B cell (primary cell): ENCODE data around the gene CFAP54. TPM values are rescaled to one million over a fixed set of nuclear protein-coding genes. Genes with fewer than 3 reads are reported as not detected.

Experiments
- ATAC-seq: fragments of 200-7000 bp; cut with Tn5 transposase; one replicate; pipeline ENCODE4 v1.10.0; 2021; ENCODE audit warnings: low read depth, mild to moderate bottlenecking, moderate number of reproducible peaks, moderate library complexity
- CTCF ChIA-PET: fragments of 350-600 bp; sonication (Branson Sonifier 250); formaldehyde crosslinking; loops from one replicate; lab custom pipeline; 2021; ENCODE audit warnings: antibody characterized with exemption, inconsistent platforms; lab: Charles Lee
- POLR2A ChIA-PET: fragments of 350-600 bp; sonication (Branson Sonifier 250); formaldehyde crosslinking; loops from one replicate; lab custom pipeline; 2021; ENCODE audit warnings: antibody characterized with exemption; lab: Charles Lee
- DNase-seq: peaks from one replicate; pipeline ENCODE4 v3.0.0; 2013
- H2AFZ ChIP-seq: 2 replicates; pipeline ENCODE4 v1.6.1; 2012; ENCODE audit warnings: mild to moderate bottlenecking, low read depth, low read length; ENCODE audit not compliant: insufficient read depth, poor library complexity, severe bottlenecking
- H3K27ac ChIP-seq, 2 donors: 1 replicate in 1 of 2; 2 replicates in 1 of 2; pipeline ENCODE4 v1.5.1; 2012 to 2013; ENCODE audit warnings: low read length in 2 of 2, mild to moderate bottlenecking in 2 of 2, moderate library complexity in 1 of 2
- H3K27me3 ChIP-seq, 4 experiments: fragments of 200-600 bp in 1 of 4; sonication (generic) in 1 of 4; replicated peaks in 1 of 4; 1 replicate in 2 of 4; 2 replicates in 2 of 4; pipeline versions ENCODE4 v1.6.1 to v1.7.0; 2013 to 2016; ENCODE audit warnings: low read length in 3 of 4, mild to moderate bottlenecking in 2 of 4, mixed read lengths in 1 of 4, moderate library complexity in 1 of 4; ENCODE audit not compliant: insufficient read depth in 4 of 4, control insufficient read depth in 3 of 4; ENCODE audit errors: control extremely low read depth in 1 of 4
- H3K36me3 ChIP-seq, 2 experiments: replicated peaks in 1 of 2; 1 replicate in 1 of 2; 2 replicates in 1 of 2; pipeline versions ENCODE4 v1.6.1 to v1.7.1; 2013; ENCODE audit warnings: low read length in 1 of 2; ENCODE audit not compliant: insufficient read depth in 2 of 2, control insufficient read depth in 1 of 2; ENCODE audit errors: control extremely low read depth in 1 of 2, extremely low read depth in 1 of 2
- H3K4me1 ChIP-seq, 2 donors: fragments of 200-600 bp in 1 of 2; sonication (generic) in 1 of 2; 1 replicate in 1 of 2; 2 replicates in 1 of 2; pipeline versions ENCODE4 v1.5.1 to v1.6.1; 2013 to 2017; ENCODE audit warnings: low read length in 2 of 2; ENCODE audit not compliant: control insufficient read depth in 2 of 2, insufficient read depth in 2 of 2
- H3K4me2 ChIP-seq: replicated peaks from 2 replicates; pipeline ENCODE3; 2012; ENCODE audit warnings: mild to moderate bottlenecking, low read depth, low read length; ENCODE audit not compliant: poor library complexity, severe bottlenecking
- H3K4me3 ChIP-seq, 5 experiments: fragments of 200-600 bp in 1 of 5; sonication (generic) in 1 of 5; 1 replicate in 3 of 5; 2 replicates in 2 of 5; pipeline versions ENCODE4 v1.5.1 to v1.7.0; 2011 to 2016; ENCODE audit warnings: low read length in 4 of 5, mild to moderate bottlenecking in 4 of 5, low read depth in 2 of 5, control low read depth in 1 of 5, moderate library complexity in 1 of 5; ENCODE audit not compliant: insufficient read depth in 1 of 5; ENCODE audit errors: control extremely low read depth in 1 of 5, extremely low read depth in 1 of 5
- H3K79me2 ChIP-seq: fragments of 200-600 bp; sonication (generic); one replicate; pipeline ENCODE4 v1.6.0; 2016; ENCODE audit warnings: low read length; ENCODE audit not compliant: control insufficient read depth, insufficient read depth
- H3K9ac ChIP-seq: fragments of 200-600 bp; sonication (generic); 2 replicates; pipeline ENCODE4 v1.6.1; 2017; ENCODE audit warnings: mild to moderate bottlenecking, low read length, moderate library complexity
- H3K9me3 ChIP-seq, 3 donors: one replicate each; pipeline versions ENCODE4 v1.6.1 to v1.7.1; 2013; ENCODE audit warnings: low read length in 2 of 3; ENCODE audit not compliant: control insufficient read depth in 2 of 3, insufficient read depth in 1 of 3; ENCODE audit errors: control extremely low read depth in 1 of 3
- H4K20me1 ChIP-seq: 2 replicates; pipeline ENCODE4 v1.6.0; 2012; ENCODE audit warnings: mild to moderate bottlenecking, low read length; ENCODE audit not compliant: insufficient read depth, control insufficient read depth, poor library complexity, severe bottlenecking
- H3K27ac Mint-ChIP-seq: one replicate; pipeline ENCODE4 v1.8.0; 2021; ENCODE audit warnings: mixed read lengths
- H3K27me3 Mint-ChIP-seq: one replicate; pipeline ENCODE4 v1.8.0; 2021; ENCODE audit warnings: mixed read lengths
- H3K4me1 Mint-ChIP-seq: one replicate; pipeline ENCODE4 v1.8.0; 2021; ENCODE audit warnings: mixed read lengths
- H3K4me3 Mint-ChIP-seq: one replicate; pipeline ENCODE4 v1.8.0; 2021; ENCODE audit warnings: mixed read lengths
- H3K9me3 Mint-ChIP-seq: one replicate; pipeline ENCODE4 v1.8.0; 2022; ENCODE audit warnings: mixed read lengths; ENCODE audit not compliant: insufficient read depth
- EZH2 ChIP-seq: IDR thresholded peaks from 2 replicates; pipeline ENCODE4 v1.6.1; 2012; ENCODE audit warnings: borderline replicate concordance, low read depth, mild to moderate bottlenecking, moderate library complexity, low read length; ENCODE audit not compliant: insufficient read depth, poor library complexity, severe bottlenecking
- WGBS: methylation state at CpG from one replicate; pipeline ENCODE4 v1.1.5; 2013; ENCODE audit warnings: missing lambda C conversion rate; ENCODE audit not compliant: insufficient coverage; 5-methylcytosine and 5-hydroxymethylcytosine counted together
- intact Hi-C: fragments of 100-400 bp; cut with micrococcal nuclease; formaldehyde crosslinking; loops from one replicate; pipeline ENCODE4 v1.10.0; 2022
- polyA plus RNA-seq: library from polyadenylated mRNA; depleted of rRNA; stranded (reverse); fragments of >200 nt; gene quantifications from 2 replicates; pipeline ENCODE4 v1.2.3, GENCODE V29; 2012
- total RNA-seq, 2 donors: library from RNA; stranded (reverse); fragments of 120-200 nt in 1 of 2; gene quantifications; 1 replicate in 1 of 2; 2 replicates in 1 of 2; pipeline versions ENCODE4 v1.2.3 to v1.2.4, GENCODE V29; 2013 to 2022
- TF ChIP-seq, protein P1 (sequence below): fragments of 200-600 bp; IDR thresholded peaks from one replicate; pipeline ENCODE4 v1.8.0; 2022; ENCODE audit warnings: antibody characterized with exemption, mild to moderate bottlenecking

CFAP54 gene
- total and polyA plus RNA-seq, 2 donors (not counting 1 experiment from before 2014, with no cell fraction given), result 0.12 to 0.76 TPM

DNA sequence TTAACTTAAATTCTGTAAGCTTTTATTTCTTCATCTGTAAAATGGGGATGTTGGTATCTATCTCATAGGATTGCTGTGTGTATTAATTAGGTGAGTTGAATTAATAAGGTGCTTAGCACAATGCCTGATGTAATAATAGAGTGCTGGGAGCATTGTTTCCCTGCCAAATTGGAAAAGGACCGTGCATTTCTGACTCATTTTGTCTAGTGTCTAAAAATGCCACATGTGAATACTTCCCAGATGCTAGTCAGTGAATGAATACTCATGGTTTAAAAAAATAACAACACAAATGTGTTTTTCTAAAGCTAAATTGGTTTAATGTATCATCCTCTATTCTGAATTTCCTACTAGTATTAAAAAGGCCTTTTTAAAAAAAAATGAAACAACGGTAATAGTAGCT lies 372.3 kb downstream of the CFAP54 start:
- H3K4me2 ChIP-seq, result no peak overlapping the region
- H3K27ac ChIP-seq, result no peak overlapping the region
- no peaks in the 10 kb centered on the region for H3K4me1 Mint-ChIP-seq
- no peak for DNase-seq
- ChIA-PET POLR2A (no interaction called here), CTCF (no interaction called here)
- no peaks in the 10 kb centered on the region for H3K79me2 ChIP-seq
- H3K9me3 Mint-ChIP-seq, result peaks cover 12% of the 10 kb centered on the region
- intact Hi-C loops, result no loop called here
- H3K36me3 ChIP-seq, result no peaks in the 10 kb centered on the region
- H4K20me1 ChIP-seq, result no peaks in the 10 kb centered on the region
- H3K27ac Mint-ChIP-seq, result no peak overlapping the region
- no peak for TF ChIP-seq EZH2
- TF ChIP-seq, protein P1, sequence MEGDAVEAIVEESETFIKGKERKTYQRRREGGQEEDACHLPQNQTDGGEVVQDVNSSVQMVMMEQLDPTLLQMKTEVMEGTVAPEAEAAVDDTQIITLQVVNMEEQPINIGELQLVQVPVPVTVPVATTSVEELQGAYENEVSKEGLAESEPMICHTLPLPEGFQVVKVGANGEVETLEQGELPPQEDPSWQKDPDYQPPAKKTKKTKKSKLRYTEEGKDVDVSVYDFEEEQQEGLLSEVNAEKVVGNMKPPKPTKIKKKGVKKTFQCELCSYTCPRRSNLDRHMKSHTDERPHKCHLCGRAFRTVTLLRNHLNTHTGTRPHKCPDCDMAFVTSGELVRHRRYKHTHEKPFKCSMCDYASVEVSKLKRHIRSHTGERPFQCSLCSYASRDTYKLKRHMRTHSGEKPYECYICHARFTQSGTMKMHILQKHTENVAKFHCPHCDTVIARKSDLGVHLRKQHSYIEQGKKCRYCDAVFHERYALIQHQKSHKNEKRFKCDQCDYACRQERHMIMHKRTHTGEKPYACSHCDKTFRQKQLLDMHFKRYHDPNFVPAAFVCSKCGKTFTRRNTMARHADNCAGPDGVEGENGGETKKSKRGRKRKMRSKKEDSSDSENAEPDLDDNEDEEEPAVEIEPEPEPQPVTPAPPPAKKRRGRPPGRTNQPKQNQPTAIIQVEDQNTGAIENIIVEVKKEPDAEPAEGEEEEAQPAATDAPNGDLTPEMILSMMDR, result no peak
- no peaks in the 10 kb centered on the region for H3K4me1 ChIP-seq
- ATAC-seq, result no peak
- peaks cover 0 to 3% (median 1%) of the 10 kb centered on the region in 4 experiments for H3K27me3 ChIP-seq
- H3K9me3 ChIP-seq, result peaks cover 0 to 2% (median 1%) of the 10 kb centered on the region in 3 donors
- H3K27me3 Mint-ChIP-seq, result peaks cover 25% of the 10 kb centered on the region
- no peak overlapping the region for H2AFZ ChIP-seq
- no CpG with 5 or more reads among the region's 2 CpGs for WGBS
- no peak overlapping the region for H3K9ac ChIP-seq
- no peak overlapping the region for H3K4me3 ChIP-seq
- no peak overlapping the region for H3K4me3 Mint-ChIP-seq

DNA sequence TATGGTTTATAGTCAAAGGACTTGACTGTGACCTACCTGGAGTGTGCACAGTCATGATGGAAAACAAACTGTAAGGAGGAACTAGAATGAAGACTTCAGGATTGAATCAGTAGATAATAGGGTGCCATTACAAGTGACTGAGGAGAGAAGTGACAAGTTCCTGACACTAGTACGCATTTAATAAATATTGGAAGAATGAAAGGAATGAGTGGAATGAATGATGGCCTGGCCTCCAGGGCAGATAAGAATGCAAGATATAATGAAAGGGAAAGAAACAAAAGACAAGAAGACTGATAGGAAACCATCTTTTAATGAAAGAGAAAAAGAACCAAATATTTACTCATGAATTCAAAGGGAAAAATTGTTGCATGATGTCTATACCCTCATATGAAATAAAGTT lies 372.9 kb downstream of the CFAP54 start:
- CTCF ChIA-PET, result no interaction called here

More for the DNA sequence above, 372.9 kb downstream of the CFAP54 start:
- no peak for TF ChIP-seq EZH2
- TF ChIP-seq, protein P1, result no peak
- no peak for DNase-seq
- peaks cover 0 to 3% (median 1%) of the 10 kb centered on the region in 4 experiments for H3K27me3 ChIP-seq
- H3K27me3 Mint-ChIP-seq, result peaks cover 25% of the 10 kb centered on the region
- POLR2A ChIA-PET, result no interaction called here
- H3K9me3 Mint-ChIP-seq, result peaks cover 10% of the 10 kb centered on the region
- H3K9me3 ChIP-seq, result peaks cover 0 to 2% (median 1%) of the 10 kb centered on the region in 3 donors
- intact Hi-C loops, result no loop called here
- no CpG with 5 or more reads among the region's 1 CpG for WGBS
- no peaks in the 10 kb centered on the region for H4K20me1 ChIP-seq
- no peak overlapping the region for H3K4me2 ChIP-seq
- no peaks in the 10 kb centered on the region for H3K36me3 ChIP-seq
- no peaks in the 10 kb centered on the region for H3K4me1 ChIP-seq
- H3K79me2 ChIP-seq, result no peaks in the 10 kb centered on the region
- H3K4me3 Mint-ChIP-seq, result no peak overlapping the region
- no peak overlapping the region for H3K9ac ChIP-seq
- H3K27ac Mint-ChIP-seq, result no peak overlapping the region
- H3K27ac ChIP-seq, result no peak overlapping the region
- no peak overlapping the region for H3K4me3 ChIP-seq
- no peak overlapping the region for H2AFZ ChIP-seq
- no peak for ATAC-seq
- no peaks in the 10 kb centered on the region for H3K4me1 Mint-ChIP-seq
